Suppressor macrophage treated with lipopolysaccharide for 1 hour (primary cell): ENCODE measurements around the gene TMEM247.

ENCODE experiments used
- DNase-seq, 3 donors: peaks; one replicate each; pipeline ENCODE4 v3.0.0-alpha.2; 2020 to 2022

Gene TMEM247

GRCh38 chr2:46490521-46491141 lies 11.3 kb downstream of the TMEM247 start:
- DNase-seq: peak; percentile 59 to 67 (median 61)

DNA sequence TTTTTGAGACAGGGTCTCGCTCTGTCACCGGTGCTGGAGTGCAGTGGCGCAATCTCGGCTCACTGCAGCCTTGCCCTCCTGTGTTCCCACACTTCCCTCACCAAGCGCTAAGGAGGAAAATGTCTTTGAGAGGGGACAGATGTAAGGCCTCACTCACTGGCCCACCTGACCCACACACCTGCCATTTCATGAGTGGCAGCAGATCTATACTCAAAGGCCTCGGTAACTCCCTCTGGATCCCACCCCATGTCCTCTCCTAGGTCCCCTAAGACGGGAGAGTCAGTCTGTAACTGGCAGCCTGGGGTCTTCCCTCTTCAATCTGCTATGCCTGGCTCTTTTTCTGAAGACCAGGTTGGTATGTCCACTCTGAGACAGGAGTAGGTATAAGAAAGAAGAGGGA lies 12.9 kb downstream of the TMEM247 start:
- no peak for DNase-seq

DNA sequence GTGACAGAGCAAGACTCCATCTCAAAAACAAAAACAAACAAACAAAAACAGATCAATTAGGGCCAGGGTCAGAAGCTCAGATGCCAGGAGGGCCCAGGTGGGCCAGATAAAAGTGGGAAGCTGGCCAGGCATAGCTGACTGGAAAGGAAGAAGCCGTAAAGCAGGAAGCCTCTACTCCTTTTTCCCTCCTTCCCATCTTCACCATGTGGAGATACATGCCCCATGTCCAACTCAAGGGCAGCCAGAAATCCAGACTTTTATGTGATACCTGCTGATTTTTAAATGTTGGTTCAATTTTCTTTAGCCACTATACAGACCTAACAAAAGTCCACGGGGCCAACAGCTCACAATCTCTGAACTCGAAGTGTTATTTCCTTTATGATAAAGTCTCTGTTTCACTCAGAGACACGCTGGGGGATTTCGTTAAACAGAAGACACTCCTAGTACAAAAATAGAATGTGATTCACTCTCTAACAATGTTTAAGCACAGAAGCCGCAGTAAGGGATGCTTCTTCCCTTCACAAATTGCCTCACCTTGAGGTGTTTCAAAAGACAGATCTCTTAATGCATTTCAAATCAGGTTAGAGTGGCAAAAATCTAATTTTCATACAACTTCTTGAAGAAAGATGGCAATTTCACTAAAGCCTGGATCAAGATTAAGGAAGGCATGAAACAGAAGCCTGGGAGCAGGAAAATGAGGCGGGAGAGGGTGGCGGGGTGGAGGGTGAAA lies 14.0 kb downstream of the TMEM247 start:
- DNase-seq: no peak

DNA sequence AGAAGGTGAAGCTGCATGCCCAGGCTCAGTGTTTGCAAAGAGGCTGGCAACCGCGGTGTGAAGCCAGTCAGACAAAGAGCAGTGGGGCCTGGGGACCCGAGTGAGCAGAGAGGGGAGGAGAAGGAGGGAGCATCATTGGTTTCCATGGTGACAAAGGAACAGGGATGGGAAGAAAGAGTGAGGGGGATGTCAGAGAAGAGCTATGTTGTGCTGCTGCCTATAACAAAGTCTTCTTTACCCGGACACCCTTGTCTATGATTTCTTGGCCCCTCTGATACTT lies 14.5 kb downstream of the TMEM247 start:
- no peak for DNase-seq

GRCh38 chr2:46494596-46494995 lies 15.2 kb downstream of the TMEM247 start:
- no peak for DNase-seq

DNA sequence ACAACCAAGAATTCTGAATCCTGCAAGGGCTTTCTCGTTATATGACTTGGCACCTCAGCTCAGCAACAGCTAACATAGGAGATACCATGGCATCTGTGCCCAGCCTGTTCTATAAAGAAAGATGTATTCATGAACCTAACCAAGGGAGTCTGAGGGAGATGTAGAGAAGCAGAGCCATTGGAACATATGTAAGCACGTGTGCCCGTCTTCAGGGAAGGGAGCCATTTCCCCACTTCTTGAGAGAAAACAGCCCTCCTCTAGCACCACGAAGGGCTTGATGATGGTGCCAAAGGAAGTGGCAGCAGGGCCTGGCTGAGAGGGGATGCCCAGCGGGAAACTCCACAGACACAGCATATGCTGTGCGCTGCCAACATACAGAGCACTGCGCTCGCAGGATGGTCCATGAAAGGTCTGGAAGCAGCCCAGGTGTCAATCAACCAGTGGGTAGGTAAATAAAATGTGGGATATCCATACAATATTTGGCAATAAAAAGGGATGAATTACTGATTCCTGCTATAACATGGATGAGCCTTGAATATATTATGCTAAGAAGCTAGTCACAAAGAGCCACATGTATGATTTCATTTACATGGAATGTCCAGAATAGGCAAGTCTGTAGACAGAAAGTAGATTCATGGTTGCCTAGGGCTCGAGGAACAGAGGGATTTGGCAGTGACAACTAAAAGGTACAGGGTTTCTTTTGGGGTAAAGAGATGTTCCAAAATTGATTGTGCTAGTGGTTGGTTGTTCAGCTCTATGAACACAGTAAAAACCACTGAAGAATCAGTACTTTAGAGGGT lies 16.1 kb downstream of the TMEM247 start:
- no peak for DNase-seq

- peak in 2 of 3 donors; percentile 46 to 49 for DNase-seq
Observed at GRCh38 chr2:46497766-46498165, 18.4 kb downstream of the TMEM247 start.

DNA sequence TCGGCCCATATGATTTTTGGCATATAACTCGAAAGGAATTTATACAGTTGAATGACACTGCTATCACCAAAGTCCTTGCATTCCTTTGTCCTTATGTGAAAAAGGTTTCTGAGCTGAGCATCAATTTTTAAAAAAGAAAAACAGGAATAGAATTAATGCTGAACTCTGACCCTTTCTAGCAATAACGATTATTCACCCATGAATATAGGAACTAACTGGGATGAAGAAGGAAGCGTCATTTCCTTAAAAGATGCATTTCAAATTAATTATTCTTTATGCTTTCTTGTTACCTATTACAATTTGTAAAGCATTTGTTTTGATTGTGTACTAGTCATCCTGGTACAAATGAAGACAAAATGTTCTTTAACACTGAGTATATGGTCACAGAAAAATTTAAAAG lies 19.3 kb downstream of the TMEM247 start:
- peak; percentile 28 to 61 (median 44) for DNase-seq

DNA sequence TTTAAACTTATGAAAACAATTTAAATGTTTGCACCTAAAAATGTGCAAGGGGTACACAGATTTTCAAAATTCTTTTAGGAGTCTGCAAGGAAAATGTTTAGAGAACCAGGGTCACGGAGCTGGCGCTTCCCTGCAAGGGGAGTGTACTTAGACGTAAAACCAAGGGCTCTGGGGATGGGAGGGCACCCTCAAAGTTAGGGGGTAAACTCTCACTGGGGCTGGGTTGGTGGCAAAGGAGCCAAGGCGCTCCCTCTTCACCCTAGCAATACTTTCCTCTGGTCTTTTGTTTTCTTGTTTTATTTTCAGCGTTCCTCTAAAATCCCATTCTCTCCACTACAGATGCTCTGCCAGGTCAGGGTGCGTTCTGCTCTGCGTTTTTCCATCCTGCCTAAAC lies 20.0 kb downstream of the TMEM247 start:
- no peak for DNase-seq

- DNase-seq: no peak
Observed at GRCh38 chr2:46500801-46501200, 21.4 kb downstream of the TMEM247 start.

GRCh38 chr2:46502291-46502885 lies 23.0 kb downstream of the TMEM247 start:
- no peak for DNase-seq

DNA sequence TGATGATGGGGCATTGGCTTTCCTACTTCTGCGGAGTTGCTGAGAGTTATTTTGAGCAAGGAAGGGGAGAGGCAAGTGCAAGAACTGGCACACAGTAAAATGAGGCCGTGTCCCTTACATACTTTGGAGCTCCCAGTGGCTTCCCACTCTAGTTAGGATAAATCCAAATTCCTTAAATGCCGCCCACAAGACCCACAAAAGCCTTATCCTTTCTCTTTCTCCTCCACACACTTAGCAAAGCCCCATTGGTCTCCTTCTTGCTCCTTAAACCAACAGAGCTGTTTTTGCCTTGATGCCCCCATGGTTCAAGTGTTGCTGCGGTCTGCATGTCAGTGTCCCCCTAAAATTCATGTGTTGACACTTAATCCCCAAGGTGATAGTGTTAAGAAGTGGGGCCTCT lies 24.3 kb downstream of the TMEM247 start:
- no peak for DNase-seq

- DNase-seq: no peak
Observed at GRCh38 chr2:46504221-46504620, 24.9 kb downstream of the TMEM247 start.

DNA sequence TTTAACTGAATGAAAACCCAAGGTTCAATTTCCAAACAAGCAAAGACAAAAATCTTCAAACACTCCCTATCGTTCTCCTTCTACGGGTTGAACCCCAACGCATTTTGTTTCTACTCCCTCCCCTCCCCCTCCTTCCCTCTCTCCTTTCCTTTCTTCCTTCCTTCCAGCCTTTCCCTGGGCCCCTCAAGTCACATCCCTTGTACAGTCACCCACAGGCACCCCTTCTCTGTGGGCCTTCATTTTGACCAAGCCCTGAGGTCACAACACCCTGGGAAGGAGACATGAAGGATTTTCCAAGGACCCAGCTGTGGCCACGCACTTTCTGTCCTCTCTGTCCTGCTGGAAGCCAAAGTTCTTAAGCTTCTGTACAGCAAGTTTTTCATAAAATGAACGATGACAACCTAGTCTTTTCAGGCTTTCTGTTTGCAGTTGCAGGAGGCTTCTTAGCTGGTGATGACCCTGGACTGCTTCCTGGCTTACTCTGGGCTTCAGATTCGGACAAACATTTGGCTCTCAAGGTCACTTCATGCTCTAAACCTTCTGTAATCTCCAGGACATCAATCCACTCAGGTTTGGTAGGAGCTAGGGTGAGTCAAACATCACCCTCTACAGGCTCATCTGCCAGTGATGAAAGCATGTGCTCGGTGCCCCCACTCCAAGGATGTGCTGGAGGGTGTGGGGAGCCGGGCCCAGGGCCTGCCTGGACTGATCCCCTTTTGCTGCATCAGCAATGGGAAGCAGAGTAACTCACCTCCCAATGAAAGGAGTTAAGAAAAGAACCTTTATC lies 25.5 kb downstream of the TMEM247 start:
- DNase-seq: no peak

- no peak for DNase-seq
Observed at GRCh38 chr2:46505472-46505783, 26.1 kb downstream of the TMEM247 start.

- no peak for DNase-seq
Observed at GRCh38 chr2:46506131-46506706, 26.9 kb downstream of the TMEM247 start.

DNA sequence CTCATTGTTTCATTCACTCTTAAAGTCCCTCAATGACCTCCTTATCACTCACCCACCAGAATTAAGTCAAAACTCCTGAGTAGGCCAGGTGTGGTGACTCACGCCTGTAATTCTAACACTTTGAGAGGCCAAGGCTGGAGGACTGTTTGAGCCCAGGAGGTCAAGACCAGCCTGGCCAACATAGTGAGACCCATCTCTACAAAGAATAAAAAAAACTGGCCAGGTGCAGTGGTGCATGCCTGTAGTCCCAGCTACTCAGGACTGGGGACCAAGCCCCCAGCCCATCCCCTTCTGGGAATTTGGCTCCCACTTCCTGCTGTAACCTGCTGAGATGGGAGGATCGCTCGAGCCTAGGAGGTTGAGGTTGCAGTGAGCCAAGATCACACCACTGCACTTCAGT lies 28.9 kb downstream of the TMEM247 start:
- DNase-seq: no peak

DNA sequence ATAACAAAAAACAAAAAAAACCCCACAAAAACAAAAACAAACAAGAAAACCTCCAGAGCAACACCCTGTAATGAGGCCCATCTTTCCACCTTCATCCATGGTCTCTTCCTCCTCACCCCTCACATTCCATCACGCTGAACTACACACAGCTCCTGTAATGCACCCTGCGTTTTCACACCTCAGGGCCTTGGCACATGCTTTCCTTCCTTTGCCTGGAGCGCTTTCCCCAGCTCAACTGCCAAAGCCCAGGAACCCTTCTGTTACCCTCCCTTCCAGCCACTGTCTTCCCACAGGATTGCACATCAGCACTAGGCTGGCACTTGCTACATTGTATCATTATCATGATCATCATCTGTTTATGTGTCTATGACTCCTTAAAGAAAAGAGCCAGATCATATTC lies 29.4 kb downstream of the TMEM247 start:
- DNase-seq: no peak

DNA sequence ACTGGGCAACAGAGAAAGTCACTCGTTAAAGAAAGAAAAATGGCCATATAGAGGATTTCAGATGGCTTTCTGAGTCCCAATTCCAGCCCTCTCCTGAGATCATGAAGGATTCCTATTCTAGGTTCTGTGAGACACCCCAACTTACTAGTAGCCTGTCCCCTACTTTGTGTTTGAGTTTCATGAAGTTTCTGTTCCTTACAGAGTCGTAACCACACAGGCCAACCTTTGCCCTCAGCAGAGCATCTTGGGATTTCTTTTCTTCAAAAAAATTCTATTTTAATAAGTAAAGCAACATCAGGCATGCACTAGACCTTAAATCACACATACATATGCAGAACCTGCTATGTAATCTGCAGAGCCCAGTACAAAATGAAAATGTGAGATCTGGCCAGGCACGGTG lies 30.4 kb downstream of the TMEM247 start:
- no peak for DNase-seq

DNA sequence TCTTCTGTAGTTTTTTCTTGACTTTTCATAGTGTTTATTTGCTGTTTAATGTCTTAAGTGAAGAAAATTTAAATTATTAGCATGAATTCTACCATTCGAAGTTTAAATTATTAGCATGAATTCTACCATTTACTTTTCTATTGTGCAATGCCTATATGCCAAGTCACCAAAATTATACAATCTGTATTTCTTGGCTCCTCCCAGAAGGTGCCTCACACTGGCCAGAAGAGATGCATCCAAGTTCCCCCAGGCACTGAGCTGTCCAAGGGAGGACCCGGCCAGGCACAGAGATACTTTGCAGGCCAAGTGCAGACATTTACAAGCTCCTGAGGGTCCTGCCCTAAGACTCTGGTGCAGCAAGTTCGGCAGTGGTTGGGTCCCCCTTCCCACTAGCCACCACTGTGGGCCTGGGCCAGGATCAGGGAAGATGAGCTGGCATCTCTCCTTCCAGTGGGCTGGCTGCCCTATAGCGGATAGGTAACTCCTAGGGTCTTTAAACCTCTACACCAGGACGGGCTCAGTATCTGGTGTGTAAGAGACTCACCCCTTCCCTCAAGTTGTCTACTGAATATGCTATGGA lies 31.3 kb downstream of the TMEM247 start:
- DNase-seq: peak; percentile 34 to 45 (median 36)

GRCh38 chr2:46512185-46512584 lies 32.8 kb downstream of the TMEM247 start:
- no peak for DNase-seq

DNA sequence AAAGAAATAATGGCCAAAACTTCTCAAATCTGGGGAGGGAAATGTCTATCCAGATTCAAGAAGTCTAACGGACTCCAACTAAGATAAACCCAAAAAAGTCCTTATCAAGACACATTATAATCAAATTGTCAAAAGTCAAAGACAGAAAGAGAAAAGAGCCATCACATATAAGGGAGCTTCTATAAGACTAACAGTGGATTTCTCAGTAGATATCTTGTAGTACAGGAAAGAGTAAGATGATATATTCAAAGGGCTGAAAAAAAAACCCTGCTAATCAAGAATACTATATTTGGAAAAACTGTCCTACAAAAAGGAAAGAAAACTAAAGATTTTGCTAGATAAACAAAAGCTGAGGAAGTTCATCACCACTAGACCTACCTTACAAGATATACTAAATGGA lies 35.4 kb downstream of the TMEM247 start:
- DNase-seq: no peak
